Tibial nerve (tissue), 4 donors: Measurements from ENCODE around the gene B3GNT4. TPM values are rescaled to one million over a fixed set of nuclear protein-coding genes. Genes with fewer than 3 reads are reported as not detected.

Source experiments
- DNase-seq, 2 donors: peaks; one replicate each; pipeline ENCODE4 v3.0.0-alpha.2; 2019; ENCODE audit warnings: low spot score in 2 of 2
- H3K27ac ChIP-seq, 4 donors: fragments of 200-600 bp; sonication (generic) in 3 of 4; one replicate each; pipeline ENCODE4 v1.5.1; 2017 to 2019; ENCODE audit warnings: mild to moderate bottlenecking in 1 of 4
- H3K27me3 ChIP-seq, 2 donors: fragments of 200-600 bp; sonication (generic) in 1 of 2; one replicate each; pipeline versions ENCODE4 v1.5.1 to v1.6.0; 2017 to 2019
- H3K36me3 ChIP-seq, 3 donors: fragments of 200-600 bp; sonication (generic); one replicate each; pipeline ENCODE4 v1.5.1; 2018 to 2019
- H3K4me1 ChIP-seq, 4 donors: fragments of 200-600 bp; sonication (generic) in 3 of 4; one replicate each; pipeline ENCODE4 v1.5.1; 2017 to 2019
- H3K4me3 ChIP-seq, 4 donors: fragments of 200-600 bp; sonication (generic) in 3 of 4; one replicate each; pipeline ENCODE4 v1.5.1; 2017 to 2019; ENCODE audit warnings: mild to moderate bottlenecking in 1 of 4, moderate library complexity in 1 of 4
- H3K9me3 ChIP-seq, 4 donors: fragments of 200-600 bp; sonication (generic) in 3 of 4; one replicate each; pipeline ENCODE4 v1.5.1; 2017 to 2019
- EP300 ChIP-seq, 2 donors: sonication (generic); formaldehyde crosslinking; IDR thresholded peaks; one replicate each; pipeline ENCODE4 v1.6.1; 2017; ENCODE audit warnings: antibody characterized with exemption in 2 of 2, mild to moderate bottlenecking in 1 of 2
- POLR2A ChIP-seq, 2 donors: fragments of 450-650 bp; IDR thresholded peaks; one replicate each; pipeline ENCODE4 v1.6.1; 2017; ENCODE audit warnings: antibody characterized with exemption in 2 of 2, mild to moderate bottlenecking in 2 of 2, moderate library complexity in 2 of 2
- WGBS, 2 donors: methylation state at CpG; one replicate each; pipeline ENCODE4 v1.1.5; 2018; 5-methylcytosine and 5-hydroxymethylcytosine counted together
- total RNA-seq, 4 donors: library from RNA; depleted of rRNA; stranded (reverse); fragments of >200 nt; gene quantifications; one replicate each; pipeline ENCODE4 v1.1.0, GENCODE V29; 2016
- TF ChIP-seq, protein P1 (sequence below), 5 experiments: fragments of 200-600 bp in 3 of 5; fragments of 450-650 bp in 2 of 5; sonication (generic) in 3 of 5; IDR thresholded peaks; one replicate each; pipeline ENCODE4 v1.5.1; 2016 to 2019; ENCODE audit warnings: antibody characterized with exemption in 5 of 5, mild to moderate bottlenecking in 3 of 5, moderate library complexity in 2 of 5

Gene B3GNT4
- total RNA-seq, 4 donors from 2014 or later = 0.30 TPM; not detected in 3

DNA sequence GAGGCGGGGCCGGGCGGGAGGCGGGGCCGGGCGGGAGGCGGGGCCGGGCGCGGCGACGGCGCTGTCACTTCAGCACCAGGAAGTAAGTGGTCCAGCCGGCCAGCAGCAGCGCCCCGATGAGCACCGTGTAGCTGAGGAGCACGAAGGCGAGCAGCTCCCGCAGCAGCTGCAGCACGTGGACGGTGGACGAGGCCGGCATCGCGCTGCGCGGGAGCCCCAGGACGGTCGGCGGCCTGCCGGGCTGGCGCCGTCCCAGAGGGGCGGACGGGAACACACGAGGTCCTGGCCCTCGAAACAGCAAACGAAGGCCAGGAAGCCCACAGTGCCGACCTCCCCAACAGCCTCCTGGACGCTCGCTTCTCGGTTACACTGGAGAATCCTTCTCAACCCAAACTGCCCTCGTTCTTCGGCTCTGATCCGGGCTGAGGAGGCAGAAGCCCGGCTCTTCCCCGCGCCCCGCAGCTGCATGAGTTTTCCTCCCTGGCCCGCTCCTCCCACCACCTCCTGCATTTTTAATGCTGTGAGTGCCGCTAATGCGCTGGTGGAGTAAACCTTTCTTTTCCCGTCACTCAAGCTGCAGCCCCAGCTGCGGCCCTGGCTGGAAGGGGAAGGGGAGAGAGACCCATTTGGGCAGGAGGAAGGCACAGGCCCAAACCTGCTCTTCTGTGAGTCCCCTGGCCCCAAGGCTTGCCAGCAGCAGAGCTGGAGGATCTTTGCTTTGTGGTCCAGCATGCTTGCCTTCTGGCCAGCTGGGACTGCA, 23.0 kb downstream of the B3GNT4 start:
- 5 to 7% methylated on average over 40 to 46 of the region's 55 CpGs for WGBS, 2 donors
- peak overlapping the region; percentile 28 to 94 (median 47) for H3K4me3 ChIP-seq
- TF ChIP-seq, protein P1, sequence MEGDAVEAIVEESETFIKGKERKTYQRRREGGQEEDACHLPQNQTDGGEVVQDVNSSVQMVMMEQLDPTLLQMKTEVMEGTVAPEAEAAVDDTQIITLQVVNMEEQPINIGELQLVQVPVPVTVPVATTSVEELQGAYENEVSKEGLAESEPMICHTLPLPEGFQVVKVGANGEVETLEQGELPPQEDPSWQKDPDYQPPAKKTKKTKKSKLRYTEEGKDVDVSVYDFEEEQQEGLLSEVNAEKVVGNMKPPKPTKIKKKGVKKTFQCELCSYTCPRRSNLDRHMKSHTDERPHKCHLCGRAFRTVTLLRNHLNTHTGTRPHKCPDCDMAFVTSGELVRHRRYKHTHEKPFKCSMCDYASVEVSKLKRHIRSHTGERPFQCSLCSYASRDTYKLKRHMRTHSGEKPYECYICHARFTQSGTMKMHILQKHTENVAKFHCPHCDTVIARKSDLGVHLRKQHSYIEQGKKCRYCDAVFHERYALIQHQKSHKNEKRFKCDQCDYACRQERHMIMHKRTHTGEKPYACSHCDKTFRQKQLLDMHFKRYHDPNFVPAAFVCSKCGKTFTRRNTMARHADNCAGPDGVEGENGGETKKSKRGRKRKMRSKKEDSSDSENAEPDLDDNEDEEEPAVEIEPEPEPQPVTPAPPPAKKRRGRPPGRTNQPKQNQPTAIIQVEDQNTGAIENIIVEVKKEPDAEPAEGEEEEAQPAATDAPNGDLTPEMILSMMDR (IDR thresholded peaks at IDR 0.05) = no peak
- TF ChIP-seq POLR2A (IDR thresholded peaks at IDR 0.05) (no peak), EP300 (IDR thresholded peaks at IDR 0.05) (no peak)
- no peaks in the 10 kb centered on the region for H3K9me3 ChIP-seq
- H3K27me3 ChIP-seq = no peaks in the 10 kb centered on the region
- peak overlapping the region in 1 of 4 donors; percentile 99 for H3K27ac ChIP-seq
- peaks cover 0 to 35% (median 21%) of the 10 kb centered on the region in 4 donors for H3K4me1 ChIP-seq
- no peak for DNase-seq
- peaks cover 2 to 44% (median 10%) of the 10 kb centered on the region in 3 donors for H3K36me3 ChIP-seq

DNA sequence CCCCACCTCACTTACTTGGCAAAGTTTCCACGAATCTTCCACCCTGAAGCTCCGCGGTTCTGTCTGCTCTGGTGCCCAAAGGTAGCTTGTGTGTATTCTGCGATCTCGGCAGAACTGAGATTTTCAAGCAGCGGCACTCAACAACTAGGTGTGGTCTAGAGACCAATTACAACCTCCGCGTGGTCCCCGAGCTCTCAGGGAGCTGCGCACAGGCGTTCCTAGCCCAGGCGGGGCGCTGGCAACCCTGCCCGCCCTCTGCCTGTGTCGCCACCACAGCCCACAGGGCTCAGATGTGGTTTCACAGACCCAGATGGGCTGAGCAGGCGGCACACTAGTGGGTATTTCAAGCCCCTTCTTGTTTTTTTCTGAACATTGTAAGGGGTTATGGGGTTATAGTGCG, 23.8 kb downstream of the B3GNT4 start:
- Histone ChIP-seq H3K4me1 (peaks cover 0 to 35% (median 21%) of the 10 kb centered on the region in 4 donors), H3K4me3 (no peak overlapping the region), H3K36me3 (peaks cover 2 to 44% (median 10%) of the 10 kb centered on the region in 3 donors), H3K9me3 (no peaks in the 10 kb centered on the region), H3K27ac (no peak overlapping the region), H3K27me3 (no peaks in the 10 kb centered on the region)
- 82 to 89% methylated on average over 17 of the region's 17 CpGs for WGBS, 2 donors
- DNase-seq = no peak
- no peak for TF ChIP-seq EP300 (IDR thresholded peaks at IDR 0.05)
- no peak for TF ChIP-seq POLR2A (IDR thresholded peaks at IDR 0.05)
- TF ChIP-seq, protein P1 (IDR thresholded peaks at IDR 0.05) = no peak

DNA sequence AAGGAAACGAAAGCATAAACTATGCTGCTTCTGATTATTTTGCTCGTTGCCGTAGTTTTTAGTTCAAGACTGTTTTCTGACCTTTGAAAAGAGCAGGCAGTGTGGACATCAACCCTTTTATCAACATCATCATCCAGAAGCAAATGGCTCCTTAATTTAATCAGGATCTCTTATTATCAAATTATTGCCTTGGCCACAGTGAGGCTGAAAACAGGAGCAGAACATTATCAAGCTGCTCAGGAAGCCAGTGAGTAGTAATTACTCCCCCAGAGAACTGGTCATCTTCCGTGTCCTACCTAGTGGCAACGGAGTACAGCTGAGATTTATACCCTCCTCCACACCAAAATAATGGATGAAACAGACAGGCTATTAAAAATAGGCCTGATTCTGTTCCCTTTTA, 24.6 kb downstream of the B3GNT4 start:
- Histone ChIP-seq H3K4me1 (peaks cover 0 to 32% (median 21%) of the 10 kb centered on the region in 4 donors), H3K9me3 (no peaks in the 10 kb centered on the region), H3K27me3 (no peaks in the 10 kb centered on the region), H3K36me3 (peaks cover 2 to 44% (median 10%) of the 10 kb centered on the region in 3 donors), H3K4me3 (no peak overlapping the region), H3K27ac (no peak overlapping the region)
- DNase-seq = no peak
- 90 to 95% methylated on average over 5 of the region's 5 CpGs for WGBS, 2 donors
- TF ChIP-seq, protein P1 (IDR thresholded peaks at IDR 0.05) = no peak
- TF ChIP-seq POLR2A (IDR thresholded peaks at IDR 0.05) = no peak
- TF ChIP-seq EP300 (IDR thresholded peaks at IDR 0.05) = no peak

DNA sequence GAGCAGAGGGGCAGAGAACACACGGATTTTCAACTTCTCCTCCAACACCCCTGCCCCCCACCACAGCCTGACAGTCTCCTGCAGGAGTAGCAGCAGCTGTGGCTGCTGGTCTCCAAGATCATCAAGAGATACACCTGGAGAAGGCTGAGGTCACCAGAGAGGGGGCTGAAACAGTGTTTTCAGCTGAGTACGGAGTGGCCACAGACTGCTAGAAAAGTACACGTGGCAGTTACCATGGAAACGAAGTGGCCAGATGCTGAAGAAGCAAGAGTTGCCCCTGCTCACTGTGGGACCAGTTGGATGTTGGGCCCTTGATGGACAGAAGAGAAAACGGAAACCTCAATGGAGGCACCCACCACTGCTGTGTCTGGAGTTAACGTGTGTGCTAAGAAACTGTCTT, 27.3 kb downstream of the B3GNT4 start:
- Histone ChIP-seq H3K27ac (no peak overlapping the region), H3K4me1 (peaks cover 0 to 9% (median 8%) of the 10 kb centered on the region in 4 donors), H3K27me3 (no peaks in the 10 kb centered on the region), H3K9me3 (no peaks in the 10 kb centered on the region), H3K4me3 (no peak overlapping the region), H3K36me3 (peaks cover 2 to 63% (median 29%) of the 10 kb centered on the region in 3 donors)
- no peak for DNase-seq
- WGBS, 2 donors = 75 to 77% methylated on average over 6 of the region's 6 CpGs
- TF ChIP-seq, protein P1 (IDR thresholded peaks at IDR 0.05) = no peak
- TF ChIP-seq EP300 (IDR thresholded peaks at IDR 0.05) (no peak), POLR2A (IDR thresholded peaks at IDR 0.05) (no peak)

DNA sequence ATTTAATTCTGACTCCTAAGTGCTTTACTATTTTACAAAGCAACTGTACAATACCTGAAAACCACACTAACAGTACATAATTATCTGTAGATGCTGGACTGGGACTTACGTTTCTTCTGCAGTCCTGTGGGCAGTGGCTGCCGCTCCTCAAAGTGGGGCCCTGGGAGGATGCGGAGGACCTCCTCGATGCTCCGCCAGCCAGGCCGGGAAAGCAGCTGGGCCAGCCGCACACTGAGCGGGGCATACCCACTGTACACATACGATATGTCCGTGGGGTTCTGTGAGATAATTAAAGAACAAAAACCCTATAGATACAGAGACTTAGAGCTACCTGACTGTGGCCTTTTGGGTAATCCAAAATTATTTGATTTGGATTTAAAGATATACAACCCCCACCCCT, 29.2 kb downstream of the B3GNT4 start:
- peaks cover 2 to 80% (median 29%) of the 10 kb centered on the region in 3 donors for H3K36me3 ChIP-seq
- H3K27ac ChIP-seq = no peak overlapping the region
- TF ChIP-seq, protein P1 (IDR thresholded peaks at IDR 0.05) = no peak
- no peak for TF ChIP-seq POLR2A (IDR thresholded peaks at IDR 0.05)
- TF ChIP-seq EP300 (IDR thresholded peaks at IDR 0.05) = no peak
- 89 to 95% methylated on average over 10 of the region's 10 CpGs for WGBS, 2 donors
- no peaks in the 10 kb centered on the region for H3K4me1 ChIP-seq
- H3K9me3 ChIP-seq = no peaks in the 10 kb centered on the region
- DNase-seq = no peak
- H3K27me3 ChIP-seq = no peaks in the 10 kb centered on the region
- H3K4me3 ChIP-seq = no peak overlapping the region
